Neuronal stem cell (in vitro differentiated cells): Measurements from ENCODE around the gene TBC1D14.
"Not testable (repeated sequence)": the region's sequence is repeated elsewhere in the genome, so short reads cannot be mapped to it uniquely, and the experiment has no call there.

Experiments
- DNase-seq: peaks from one replicate; pipeline ENCODE4 v3.0.0-alpha.2; 2013; ENCODE audit warnings: low spot score
- H2AFZ ChIP-seq: one replicate; pipeline ENCODE4 v1.6.1; 2013; ENCODE audit warnings: mild to moderate bottlenecking, low read length, inconsistent platforms
- H2AK5ac ChIP-seq: 2 replicates; pipeline ENCODE4 v1.6.1; 2013; ENCODE audit warnings: low read depth, mild to moderate bottlenecking, inconsistent platforms, low read length, moderate library complexity, mixed read lengths
- H2BK120ac ChIP-seq: 2 replicates; pipeline ENCODE4 v1.6.1; 2013; ENCODE audit warnings: low read depth, mild to moderate bottlenecking, inconsistent platforms, low read length, moderate library complexity, mixed read lengths
- H2BK12ac ChIP-seq: one replicate; pipeline ENCODE4 v1.6.1; 2013; ENCODE audit warnings: low read length, inconsistent platforms
- H2BK15ac ChIP-seq: 2 replicates; pipeline ENCODE4 v1.6.1; 2013; ENCODE audit warnings: mild to moderate bottlenecking, low read length, inconsistent platforms, mixed read lengths
- H2BK5ac ChIP-seq: one replicate; pipeline ENCODE4 v1.6.1; 2013; ENCODE audit warnings: inconsistent platforms, mild to moderate bottlenecking, low read length, moderate library complexity
- H3K14ac ChIP-seq: one replicate; pipeline ENCODE4 v1.6.1; 2013; ENCODE audit warnings: low read length, inconsistent platforms
- H3K18ac ChIP-seq: 2 replicates; pipeline ENCODE4 v1.6.1; 2013; ENCODE audit warnings: low read length, inconsistent platforms
- H3K23ac ChIP-seq: 2 replicates; pipeline ENCODE4 v1.6.1; 2013; ENCODE audit warnings: low read depth, mild to moderate bottlenecking, mixed read lengths, low read length, inconsistent platforms; ENCODE audit not compliant: poor library complexity
- H3K27ac ChIP-seq: replicated peaks from 3 replicates; pipeline ENCODE4 v1.5.1; 2013; ENCODE audit warnings: low read length, inconsistent platforms
- H3K27me3 ChIP-seq, 3 experiments: 2 replicates each; pipeline ENCODE4 v1.6.1; 2013; ENCODE audit warnings: low read length in 3 of 3, mild to moderate bottlenecking in 2 of 3, inconsistent platforms in 1 of 3, low read depth in 1 of 3, mixed read lengths in 1 of 3, moderate library complexity in 1 of 3; ENCODE audit not compliant: control insufficient read depth in 3 of 3, insufficient read depth in 3 of 3
- H3K36me3 ChIP-seq, 2 donors: replicated peaks in 1 of 2; 2 replicates each; pipeline ENCODE4 v1.6.1; 2013; ENCODE audit warnings: low read length in 2 of 2; ENCODE audit not compliant: control insufficient read depth in 2 of 2, insufficient read depth in 2 of 2
- H3K4ac ChIP-seq: 2 replicates; pipeline ENCODE4 v1.6.1; 2013; ENCODE audit warnings: inconsistent platforms, mild to moderate bottlenecking, low read length, moderate library complexity
- H3K4me1 ChIP-seq, 2 donors: 1 replicate in 1 of 2; 2 replicates in 1 of 2; pipeline ENCODE4 v1.6.1; 2013; ENCODE audit warnings: low read length in 2 of 2, low read depth in 1 of 2; ENCODE audit not compliant: control insufficient read depth in 2 of 2, insufficient read depth in 1 of 2
- H3K4me2 ChIP-seq: one replicate; pipeline ENCODE4 v1.6.1; 2013; ENCODE audit warnings: mild to moderate bottlenecking, low read length, inconsistent platforms; ENCODE audit not compliant: insufficient read depth, poor library complexity, severe bottlenecking
- H3K4me3 ChIP-seq, 2 donors: 2 replicates each; pipeline ENCODE4 v1.5.1; 2013; ENCODE audit warnings: low read length in 2 of 2, mild to moderate bottlenecking in 2 of 2, inconsistent platforms in 1 of 2, moderate library complexity in 1 of 2
- H3K79me1 ChIP-seq: one replicate; pipeline ENCODE4 v1.6.1; 2013; ENCODE audit warnings: low read depth, mild to moderate bottlenecking, inconsistent platforms, low read length, moderate library complexity
- H3K9ac ChIP-seq: one replicate; pipeline ENCODE4 v1.6.1; 2013; ENCODE audit warnings: mild to moderate bottlenecking, low read depth, low read length, inconsistent platforms; ENCODE audit not compliant: poor library complexity
- H3K9me3 ChIP-seq, 2 donors: replicated peaks in 1 of 2; 2 replicates each; pipeline versions ENCODE3 to v1.6.1; 2013; ENCODE audit warnings: low read length in 2 of 2, mild to moderate bottlenecking in 2 of 2, inconsistent platforms in 1 of 2, low read depth in 1 of 2, mixed read lengths in 1 of 2, moderate library complexity in 1 of 2; ENCODE audit not compliant: control insufficient read depth in 2 of 2, insufficient read depth in 1 of 2
- H4K8ac ChIP-seq: one replicate; pipeline ENCODE4 v1.6.1; 2013; ENCODE audit warnings: low read depth, mild to moderate bottlenecking, inconsistent platforms, low read length, moderate library complexity
- H4K91ac ChIP-seq: one replicate; pipeline ENCODE4 v1.6.1; 2013; ENCODE audit warnings: low read length, low read depth, mild to moderate bottlenecking, inconsistent platforms; ENCODE audit not compliant: poor library complexity
- WGBS, 2 donors: extraction: QIAGEN DNeasy Blood & Tissue Kit; methylation state at CpG; one replicate each; pipeline ENCODE4 v1.1.7; 2013; ENCODE audit warnings: missing lambda C conversion rate in 2 of 2, mixed read lengths in 1 of 2; ENCODE audit not compliant: insufficient read length in 2 of 2, insufficient replicate concordance in 1 of 2; ENCODE audit errors: extremely low coverage in 2 of 2; 5-methylcytosine and 5-hydroxymethylcytosine counted together

TBC1D14 gene

GRCh38 chr4:7077371-7077770 is 167.7 kb downstream of the TBC1D14 start:
- Histone ChIP-seq H3K27ac (no peak overlapping the region), H3K79me1 (no peaks in the 10 kb centered on the region), H3K9ac (no peak overlapping the region), H3K4ac (no peak overlapping the region), H4K8ac (no peak overlapping the region), H3K14ac (no peak overlapping the region), H2BK5ac (no peak overlapping the region), H3K4me3 (no peak overlapping the region), H2BK12ac (no peak overlapping the region), H4K91ac (no peak overlapping the region), H2AFZ (no peak overlapping the region), H3K23ac (no peak overlapping the region), H3K36me3 (no peaks in the 10 kb centered on the region), H3K4me2 (no peak overlapping the region), H2BK120ac (no peak overlapping the region), H2AK5ac (peak overlapping the region; percentile 90), H3K4me1 (no peaks in the 10 kb centered on the region), H3K18ac (peak overlapping the region; percentile 46), H3K9me3 (no peaks in the 10 kb centered on the region), H2BK15ac (no peak overlapping the region), H3K27me3 (peaks cover 0 to 4% (median 0%) of the 10 kb centered on the region in 3 experiments)
- no peak for DNase-seq
- WGBS, 2 donors = no CpG with 5 or more reads among the region's 12 CpGs

- no CpG with 5 or more reads among the region's 5 CpGs for whole genome bisulfite sequencing, 2 donors
- Histone ChIP-seq H3K4me1 (no peaks in the 10 kb centered on the region), H3K4me3 (no peak overlapping the region), H4K8ac (no peak overlapping the region), H3K4ac (no peak overlapping the region), H3K9me3 (no peaks in the 10 kb centered on the region), H3K4me2 (no peak overlapping the region), H3K9ac (no peak overlapping the region), H3K27me3 (no peaks in the 10 kb centered on the region), H2BK5ac (no peak overlapping the region), H2AFZ (no peak overlapping the region), H2BK120ac (no peak overlapping the region), H4K91ac (no peak overlapping the region), H3K18ac (no peak overlapping the region), H3K36me3 (no peaks in the 10 kb centered on the region), H3K23ac (no peak overlapping the region), H2BK12ac (no peak overlapping the region), H3K27ac (no peak overlapping the region), H2AK5ac (no peak overlapping the region), H2BK15ac (no peak overlapping the region), H3K14ac (no peak overlapping the region), H3K79me1 (no peaks in the 10 kb centered on the region)
- no peak for DNase-seq
Observed at GRCh38 chr4:7078025-7078424, 168.4 kb downstream of the TBC1D14 start.

GRCh38 chr4:7079483-7079882 is 169.9 kb downstream of the TBC1D14 start:
- not testable (repeated sequence) for H3K23ac ChIP-seq, DNase-seq, H3K27me3 ChIP-seq, H3K9ac ChIP-seq, H3K14ac ChIP-seq, H3K4me3 ChIP-seq, H3K18ac ChIP-seq, H4K91ac ChIP-seq, H2BK120ac ChIP-seq, H2AK5ac ChIP-seq, H2AFZ ChIP-seq, H3K4me1 ChIP-seq, H4K8ac ChIP-seq, H3K36me3 ChIP-seq, H3K4ac ChIP-seq, H2BK15ac ChIP-seq, H3K27ac ChIP-seq, H2BK5ac ChIP-seq, H3K79me1 ChIP-seq, H3K4me2 ChIP-seq, H2BK12ac ChIP-seq, H3K9me3 ChIP-seq

- not testable (repeated sequence) for H3K9ac ChIP-seq, H3K23ac ChIP-seq, H3K18ac ChIP-seq, H3K4me1 ChIP-seq, H3K4ac ChIP-seq, H2BK12ac ChIP-seq, H2BK5ac ChIP-seq, H3K14ac ChIP-seq, H4K8ac ChIP-seq, H2AK5ac ChIP-seq, H2BK120ac ChIP-seq, H2BK15ac ChIP-seq, H2AFZ ChIP-seq, H3K4me3 ChIP-seq, H3K27me3 ChIP-seq, H3K9me3 ChIP-seq, H3K4me2 ChIP-seq, H3K27ac ChIP-seq, H3K36me3 ChIP-seq, H4K91ac ChIP-seq, H3K79me1 ChIP-seq, DNase-seq
- WGBS, 2 donors = no CpG with 5 or more reads among the region's 2 CpGs
Observed at GRCh38 chr4:7079909-7080308, 170.3 kb downstream of the TBC1D14 start.
